ENCODE data around the gene RIT1. TPM values are rescaled to one million over a fixed set of nuclear protein-coding genes. Genes with fewer than 3 reads are reported as not detected.

Gene RIT1
- total RNA-seq, 1 donor from 2014 or later: 69.2 TPM

- Mint-ChIP-seq H3K27ac (ENCODE audit: unreplicated experiment) (peak within 1 kb of the TSS; percentile 42), H3K27me3 (ENCODE audit: unreplicated experiment) (no peaks in the 10 kb centered on the region), H3K4me3 (ENCODE audit: unreplicated experiment) (no peak within 1 kb of the TSS), H3K4me1 (ENCODE audit: unreplicated experiment) (peaks cover 29% of the 10 kb centered on the region), H3K36me3 (ENCODE audit: low read depth, unreplicated experiment) (peaks cover 15% of the 10 kb centered on the region), H3K9me3 (ENCODE audit: unreplicated experiment) (no peaks in the 10 kb centered on the region)
- DNase-seq (ENCODE audit: low spot score): peak; percentile 88
- TF ChIP-seq CTCF (IDR thresholded peaks at IDR 0.05; ENCODE audit: unreplicated experiment): no peak
These were observed 23.2 kb upstream of the RIT1 start, which contains the start of gene KHDC4 for GRCh38 chr1:155934097-155934935. Gene KHDC4 (minus strand): TSS chr1:155934413. CDS start chr1:155934373, 40 bp downstream.

DNA sequence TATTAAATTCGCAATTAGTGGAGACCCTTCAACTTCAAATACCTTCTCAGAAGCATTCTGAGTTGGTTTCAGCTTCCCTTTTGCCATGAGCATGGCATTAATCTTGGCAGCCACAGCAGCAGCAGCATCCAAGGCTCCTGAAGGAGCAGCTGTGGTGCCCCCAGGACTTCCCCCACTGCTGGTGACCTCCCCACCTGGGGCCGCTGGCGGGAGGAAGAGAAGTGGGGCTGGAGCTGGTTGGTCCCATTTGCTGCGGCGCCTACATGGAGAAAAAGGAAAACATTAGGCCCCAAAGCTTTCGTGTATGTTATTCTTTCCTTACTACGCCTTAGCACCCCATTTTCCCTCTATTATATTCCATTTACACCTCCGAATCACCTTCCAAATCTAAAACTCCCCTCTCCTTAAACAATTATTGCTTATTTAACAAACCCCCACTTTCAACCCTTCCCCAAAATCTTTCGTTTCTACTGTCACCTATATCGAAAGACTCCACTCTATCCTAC is 22.5 kb upstream of the RIT1 start:
- Mint-ChIP-seq H3K4me3 (ENCODE audit: unreplicated experiment) (no peak overlapping the region), H3K4me1 (ENCODE audit: unreplicated experiment) (peaks cover 29% of the 10 kb centered on the region), H3K36me3 (ENCODE audit: low read depth, unreplicated experiment) (peaks cover 19% of the 10 kb centered on the region), H3K27ac (ENCODE audit: unreplicated experiment) (no peak overlapping the region), H3K9me3 (ENCODE audit: unreplicated experiment) (no peaks in the 10 kb centered on the region), H3K27me3 (ENCODE audit: unreplicated experiment) (no peaks in the 10 kb centered on the region)
- DNase-seq (ENCODE audit: low spot score): no peak
- TF ChIP-seq CTCF (IDR thresholded peaks at IDR 0.05; ENCODE audit: unreplicated experiment): no peak

DNA sequence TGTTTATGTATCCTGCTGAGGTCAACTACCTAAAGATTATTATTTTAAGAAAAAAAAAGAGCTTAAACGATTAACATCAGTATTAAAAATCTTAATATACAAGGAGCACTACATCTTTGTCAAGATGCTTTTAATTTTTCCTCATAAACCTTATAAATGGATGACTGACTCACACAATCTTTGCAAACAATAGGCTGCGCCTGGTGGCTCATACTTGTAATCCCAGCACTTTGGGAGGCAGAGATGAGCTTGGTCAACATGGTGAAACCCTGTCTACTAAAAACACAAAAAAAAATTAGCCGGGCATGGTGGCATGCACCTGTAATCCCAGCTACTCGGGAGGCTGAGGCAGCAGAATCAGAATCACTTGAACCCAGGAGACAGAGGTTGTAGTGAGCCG is 21.3 kb upstream of the RIT1 start:
- H3K27ac Mint-ChIP-seq (ENCODE audit: unreplicated experiment): no peak overlapping the region
- peaks cover 19% of the 10 kb centered on the region for H3K36me3 Mint-ChIP-seq (ENCODE audit: low read depth, unreplicated experiment)
- no peaks in the 10 kb centered on the region for H3K9me3 Mint-ChIP-seq (ENCODE audit: unreplicated experiment)
- H3K4me1 Mint-ChIP-seq (ENCODE audit: unreplicated experiment): peaks cover 20% of the 10 kb centered on the region
- no peaks in the 10 kb centered on the region for H3K27me3 Mint-ChIP-seq (ENCODE audit: unreplicated experiment)
- no peak for DNase-seq (ENCODE audit: low spot score)
- no peak overlapping the region for H3K4me3 Mint-ChIP-seq (ENCODE audit: unreplicated experiment)
- no peak for TF ChIP-seq CTCF (IDR thresholded peaks at IDR 0.05; ENCODE audit: unreplicated experiment)

GRCh38 chr1:155932081-155932480 is 20.9 kb upstream of the RIT1 start:
- Mint-ChIP-seq H3K9me3 (ENCODE audit: unreplicated experiment) (no peaks in the 10 kb centered on the region), H3K36me3 (ENCODE audit: low read depth, unreplicated experiment) (peaks cover 23% of the 10 kb centered on the region), H3K27me3 (ENCODE audit: unreplicated experiment) (no peaks in the 10 kb centered on the region), H3K4me3 (ENCODE audit: unreplicated experiment) (peak overlapping the region; percentile 51), H3K4me1 (ENCODE audit: unreplicated experiment) (peaks cover 20% of the 10 kb centered on the region), H3K27ac (ENCODE audit: unreplicated experiment) (no peak overlapping the region)
- DNase-seq (ENCODE audit: low spot score): no peak
- TF ChIP-seq CTCF (IDR thresholded peaks at IDR 0.05; ENCODE audit: unreplicated experiment): no peak

Measured in endothelial cell (in vitro differentiated cells).